GM21619 (cell line): ENCODE data around the gene MSGN1.
"Not testable (repeated sequence)": the region's sequence is repeated elsewhere in the genome, so short reads cannot be mapped to it uniquely, and the experiment has no call there.

Source experiments
- ATAC-seq: cut with Tn5 transposase; IDR thresholded peaks from one replicate; pipeline ENCODE4 v1.9.1; 2021; ENCODE audit not compliant: unreplicated experiment

Gene MSGN1

GRCh38 chr2:17805166-17805565, 11.1 kb upstream of the MSGN1 start:
- no peak for ATAC-seq

- no peak for ATAC-seq
Measured at GRCh38 chr2:17805717-17806363, 10.4 kb upstream of the MSGN1 start.

GRCh38 chr2:17813010-17813741, 3.1 kb upstream of the MSGN1 start:
- ATAC-seq = peak; percentile 44

GRCh38 chr2:17813742-17814473, 2.4 kb upstream of the MSGN1 start:
- ATAC-seq = peak; percentile 88

- ATAC-seq = no peak
Measured at GRCh38 chr2:17814601-17815000, 1.7 kb upstream of the MSGN1 start.

- ATAC-seq = peak; percentile 26
Measured at GRCh38 chr2:17815468-17816184, 634 bp upstream of the MSGN1 start.

GRCh38 chr2:17818235-17818815, 2.1 kb downstream of the MSGN1 start:
- no peak for ATAC-seq

GRCh38 chr2:17821080-17821479, 4.8 kb downstream of the MSGN1 start:
- no peak for ATAC-seq

- ATAC-seq = peak; percentile 47
Measured at GRCh38 chr2:17821535-17822444, 5.5 kb downstream of the MSGN1 start.

- no peak for ATAC-seq
Measured at GRCh38 chr2:17822445-17823117, 6.3 kb downstream of the MSGN1 start.

- not testable (repeated sequence) for ATAC-seq
Measured at GRCh38 chr2:17823646-17824045, 7.4 kb downstream of the MSGN1 start.

- ATAC-seq = no peak
Measured at GRCh38 chr2:17827316-17827715, 11.1 kb downstream of the MSGN1 start.

- no peak for ATAC-seq
Measured at GRCh38 chr2:17827785-17828184, 11.5 kb downstream of the MSGN1 start.

GRCh38 chr2:17830053-17831034, 14.1 kb downstream of the MSGN1 start:
- peak; percentile 88 for ATAC-seq

GRCh38 chr2:17835516-17835915, 19.3 kb downstream of the MSGN1 start:
- no peak for ATAC-seq

- ATAC-seq = no peak
Measured at GRCh38 chr2:17839959-17840358, 23.7 kb downstream of the MSGN1 start.

GRCh38 chr2:17843457-17843856, 27.2 kb downstream of the MSGN1 start:
- ATAC-seq = no peak

GRCh38 chr2:17845806-17846205, 29.5 kb downstream of the MSGN1 start:
- ATAC-seq = no peak
